ENCODE data around the gene LPAR6. TPM values are rescaled to one million over a fixed set of nuclear protein-coding genes. Genes with fewer than 3 reads are reported as not detected.

LPAR6 gene
- total and polyA plus RNA-seq, 2 donors (not counting 1 experiment from before 2014, with no cell fraction given): 0.55 to 1.0 TPM

GRCh38 chr13:48448285-48448958 lies 35.5 kb upstream of the LPAR6 start:
- H3K4me2 ChIP-seq (replicated peaks; ENCODE audit: low read depth, low read length, poor library complexity, severe bottlenecking): no peak overlapping the region
- no peak overlapping the region for H3K4me3 Mint-ChIP-seq

More at GRCh38 chr13:48448285-48448958, 35.5 kb upstream of the LPAR6 start:
- ChIA-PET CTCF (interaction anchor here (0.7 to 1.0 kb wide), 2 partner anchors 82 to 322 kb away, joined by 3 read pairs; no protein-coding TSS in a partner anchor), POLR2A (no interaction called here)
- H3K79me2 ChIP-seq (ENCODE audit: control insufficient read depth, insufficient read depth, low read length): peaks cover 18% of the 10 kb centered on the region
- peaks cover 4 to 22% of the 10 kb centered on the region in 2 experiments for H3K36me3 ChIP-seq (replicated peaks in 1 of 2; ENCODE audit: control extremely low read depth in 1 of 2, control insufficient read depth in 1 of 2, extremely low read depth in 1 of 2, insufficient read depth in 2 of 2, low read length in 1 of 2)
- ATAC-seq (ENCODE audit: low read depth) (no peak), DNase-seq (no peak)
- no CpG with 5 or more reads among the region's 3 CpGs for WGBS (ENCODE audit: insufficient coverage)
- no peak overlapping the region for H3K27ac ChIP-seq (ENCODE audit: low read length in 2 of 2)
- TF ChIP-seq CTCF (IDR thresholded peaks at IDR 0.05): no peak
- TF ChIP-seq EZH2 (IDR thresholded peaks at IDR 0.05; ENCODE audit: borderline replicate concordance, insufficient read depth, low read depth, low read length, poor library complexity, severe bottlenecking): no peak
- Mint-ChIP-seq H3K27me3 (no peaks in the 10 kb centered on the region), H3K4me1 (peaks cover 6% of the 10 kb centered on the region), H3K27ac (no peak overlapping the region), H3K9me3 (ENCODE audit: insufficient read depth) (peaks cover 8% of the 10 kb centered on the region)
- no peak overlapping the region for H2AFZ ChIP-seq (ENCODE audit: insufficient read depth, low read depth, low read length, poor library complexity, severe bottlenecking)
- H3K4me3 ChIP-seq (ENCODE audit: control extremely low read depth in 1 of 5, extremely low read depth in 1 of 5, insufficient read depth in 1 of 5, low read depth in 2 of 5, low read length in 4 of 5): no peak overlapping the region
- no peak overlapping the region for H3K9ac ChIP-seq (ENCODE audit: low read length)
- peaks cover 2 to 6% (median 3%) of the 10 kb centered on the region in 3 donors for H3K9me3 ChIP-seq (ENCODE audit: control extremely low read depth in 1 of 3, control insufficient read depth in 2 of 3, insufficient read depth in 1 of 3, low read length in 2 of 3)
- H3K4me1 ChIP-seq (ENCODE audit: control insufficient read depth in 2 of 2, insufficient read depth in 2 of 2, low read length in 2 of 2): no peaks in the 10 kb centered on the region
- H4K20me1 ChIP-seq (ENCODE audit: control insufficient read depth, insufficient read depth, low read length, poor library complexity, severe bottlenecking): peaks cover 29% of the 10 kb centered on the region
- intact Hi-C loops (cut with micrococcal nuclease): loop anchor here (5.0 kb wide), 1 partner anchor 36 kb away; the partner anchor contains the start of gene LPAR6
- no peaks in the 10 kb centered on the region for H3K27me3 ChIP-seq (replicated peaks in 1 of 4; ENCODE audit: control extremely low read depth in 1 of 4, control insufficient read depth in 3 of 4, insufficient read depth in 4 of 4, low read length in 3 of 4)

Data from B cell (primary cell).